Choroid plexus epithelial cell (primary cell): ENCODE results near the gene PHACTR1.
A peak's percentile ranks its signal among the peaks of the same experiment; 100 is the strongest.
"Not testable (repeated sequence)": the region's sequence is repeated elsewhere in the genome, so short reads cannot be mapped to it uniquely, and the experiment has no call there.

Experiments used
- DNase-seq: peaks from one replicate; pipeline ENCODE4 v3.0.0-alpha.2; 2010; ENCODE audit warnings: low read depth
- H3K4me3 ChIP-seq: 2 replicates; pipeline ENCODE4 v1.5.1; 2011; ENCODE audit warnings: low read depth, mild to moderate bottlenecking, control low read depth, low read length, moderate library complexity
- TF ChIP-seq, protein P1 (sequence below): conservative IDR thresholded peaks from 2 replicates; pipeline ENCODE4 v1.5.1; 2011; ENCODE audit warnings: low read depth, mild to moderate bottlenecking, control low read depth, inconsistent platforms, low read length, moderate library complexity

Gene PHACTR1

DNA sequence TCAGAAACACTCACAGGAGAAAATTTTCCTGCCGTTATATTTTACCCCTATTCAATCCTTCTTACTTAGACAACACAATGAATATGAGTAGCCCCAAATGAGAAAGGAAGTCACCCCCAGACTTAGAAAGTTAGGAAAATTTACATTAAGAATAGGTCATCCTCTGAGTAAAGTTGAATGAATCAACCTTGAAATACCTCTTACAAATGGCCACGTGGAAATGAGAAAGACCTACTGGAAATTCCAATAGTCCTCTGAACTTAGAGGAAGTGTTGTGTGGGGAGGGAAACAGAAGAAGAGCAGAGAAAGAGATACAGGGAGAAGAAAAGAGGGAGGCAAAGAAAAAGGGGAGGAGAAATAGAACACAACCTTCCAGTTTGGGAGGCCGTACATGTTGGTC, 43.7 kb downstream of the PHACTR1 start:
- DNase-seq: no peak
- TF ChIP-seq, protein P1, sequence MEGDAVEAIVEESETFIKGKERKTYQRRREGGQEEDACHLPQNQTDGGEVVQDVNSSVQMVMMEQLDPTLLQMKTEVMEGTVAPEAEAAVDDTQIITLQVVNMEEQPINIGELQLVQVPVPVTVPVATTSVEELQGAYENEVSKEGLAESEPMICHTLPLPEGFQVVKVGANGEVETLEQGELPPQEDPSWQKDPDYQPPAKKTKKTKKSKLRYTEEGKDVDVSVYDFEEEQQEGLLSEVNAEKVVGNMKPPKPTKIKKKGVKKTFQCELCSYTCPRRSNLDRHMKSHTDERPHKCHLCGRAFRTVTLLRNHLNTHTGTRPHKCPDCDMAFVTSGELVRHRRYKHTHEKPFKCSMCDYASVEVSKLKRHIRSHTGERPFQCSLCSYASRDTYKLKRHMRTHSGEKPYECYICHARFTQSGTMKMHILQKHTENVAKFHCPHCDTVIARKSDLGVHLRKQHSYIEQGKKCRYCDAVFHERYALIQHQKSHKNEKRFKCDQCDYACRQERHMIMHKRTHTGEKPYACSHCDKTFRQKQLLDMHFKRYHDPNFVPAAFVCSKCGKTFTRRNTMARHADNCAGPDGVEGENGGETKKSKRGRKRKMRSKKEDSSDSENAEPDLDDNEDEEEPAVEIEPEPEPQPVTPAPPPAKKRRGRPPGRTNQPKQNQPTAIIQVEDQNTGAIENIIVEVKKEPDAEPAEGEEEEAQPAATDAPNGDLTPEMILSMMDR: no peak
- H3K4me3 ChIP-seq: no peak overlapping the region

DNA sequence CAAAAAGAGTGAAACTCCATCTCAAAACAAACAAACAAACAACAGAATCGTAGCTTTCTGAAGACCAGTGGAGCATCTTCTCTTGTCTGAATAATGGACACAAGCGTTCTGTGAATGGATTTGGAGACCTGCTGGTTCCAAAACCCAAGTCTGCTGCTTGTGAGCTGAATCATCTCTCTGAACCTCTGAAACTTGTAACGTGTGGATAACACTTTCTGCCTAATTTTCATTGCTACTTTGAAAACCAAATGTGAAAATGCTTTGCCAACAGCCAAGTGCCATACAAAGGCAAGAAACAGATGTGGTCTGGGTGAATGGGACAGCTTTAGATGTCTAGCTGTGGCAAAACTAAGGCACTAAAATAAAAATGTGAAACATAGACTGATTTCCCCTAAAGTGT, 44.3 kb downstream of the PHACTR1 start:
- no peak overlapping the region for H3K4me3 ChIP-seq
- TF ChIP-seq, protein P1: no peak
- no peak for DNase-seq

DNA sequence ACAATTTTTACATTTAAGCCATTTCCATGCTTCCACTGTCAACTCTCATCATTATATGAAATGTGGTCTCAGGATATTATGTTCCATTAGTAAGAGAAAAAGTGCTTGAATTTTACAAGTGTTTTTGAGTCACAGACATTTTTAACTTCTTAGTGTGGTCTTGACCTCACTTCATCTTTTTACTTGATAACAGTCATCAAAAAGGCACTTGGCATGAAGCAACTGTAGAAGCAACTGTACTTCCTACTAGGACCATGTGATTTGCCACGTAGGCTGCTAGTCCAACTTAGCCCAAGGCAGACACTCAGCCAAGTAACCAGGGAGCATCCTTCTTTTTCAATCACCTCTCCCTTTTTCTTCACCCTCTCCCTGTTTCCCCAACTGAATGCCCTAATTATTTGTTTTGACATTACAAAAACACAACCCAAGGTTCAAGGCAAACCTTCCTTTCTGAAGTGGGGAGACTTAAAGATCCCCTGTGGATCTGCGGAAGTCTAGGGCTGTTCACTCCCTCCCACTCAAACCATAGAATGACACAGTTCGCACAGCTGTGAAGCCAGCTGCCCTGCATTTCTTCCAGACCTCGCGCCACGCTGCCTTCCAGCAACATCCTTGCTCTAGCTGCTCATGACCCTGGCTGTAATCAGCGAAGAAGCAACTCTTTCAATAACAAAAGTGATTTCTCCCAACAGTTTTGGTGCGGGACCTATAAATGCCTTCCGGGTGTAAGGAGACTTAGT, 45.0 kb downstream of the PHACTR1 start:
- DNase-seq: peak; percentile 11

DNA sequence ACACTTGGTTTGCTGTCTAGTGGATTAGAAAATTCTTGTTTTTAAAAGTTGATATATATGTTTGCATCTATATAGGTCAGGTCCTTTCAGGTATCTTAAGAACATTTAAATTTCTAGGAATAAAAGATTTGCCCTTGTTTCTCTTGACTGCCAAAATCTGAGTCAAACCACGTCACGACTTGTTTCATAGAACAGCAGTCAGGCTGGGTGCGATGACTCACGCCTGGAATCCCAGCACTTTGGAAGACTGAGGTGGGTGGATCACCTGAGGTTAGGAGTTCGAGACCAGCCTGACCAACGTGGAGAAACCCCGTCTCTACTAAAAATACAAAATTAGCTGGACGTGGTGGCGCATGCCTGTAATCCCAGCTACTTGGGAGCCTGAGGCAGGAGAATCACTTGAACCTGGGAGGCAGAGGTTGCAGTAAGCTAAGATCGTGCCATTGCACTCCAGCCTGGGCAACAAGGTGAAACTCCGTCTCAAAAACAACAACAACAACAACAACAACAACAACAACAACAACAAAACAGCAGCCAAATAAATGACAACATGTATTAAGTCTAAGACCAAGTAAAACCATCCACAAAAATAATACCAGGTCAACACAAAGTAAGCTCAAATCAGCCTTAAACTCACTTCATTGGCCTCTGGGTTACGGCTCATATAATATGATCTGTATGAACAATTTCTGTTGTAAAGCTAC, 46.3 kb downstream of the PHACTR1 start:
- H3K4me3 ChIP-seq: not testable (repeated sequence)
- DNase-seq: peak; percentile 1

More for the DNA sequence above, 45.0 kb downstream of the PHACTR1 start:
- H3K4me3 ChIP-seq: no peak overlapping the region
- TF ChIP-seq, protein P1: no peak

DNA sequence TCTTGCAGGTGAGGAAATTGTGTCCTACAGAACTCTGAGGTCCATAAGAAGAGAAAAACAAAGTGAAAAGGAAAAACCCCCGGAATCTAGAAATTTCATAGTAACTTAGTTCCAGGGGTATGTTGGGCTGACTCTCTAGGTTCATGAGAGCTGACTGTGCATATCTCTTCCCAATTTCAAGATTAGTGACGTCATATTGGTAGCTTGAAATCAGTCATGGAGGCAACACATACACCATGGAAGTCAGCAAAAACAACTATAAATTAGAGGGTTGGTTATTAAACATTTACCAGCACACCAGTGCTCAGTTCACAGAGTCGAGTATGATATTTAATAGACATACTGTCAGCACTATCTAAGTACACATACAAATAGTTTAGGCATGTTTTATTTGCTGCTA, 49.8 kb downstream of the PHACTR1 start:
- TF ChIP-seq, protein P1: no peak
- no peak overlapping the region for H3K4me3 ChIP-seq
- no peak for DNase-seq

DNA sequence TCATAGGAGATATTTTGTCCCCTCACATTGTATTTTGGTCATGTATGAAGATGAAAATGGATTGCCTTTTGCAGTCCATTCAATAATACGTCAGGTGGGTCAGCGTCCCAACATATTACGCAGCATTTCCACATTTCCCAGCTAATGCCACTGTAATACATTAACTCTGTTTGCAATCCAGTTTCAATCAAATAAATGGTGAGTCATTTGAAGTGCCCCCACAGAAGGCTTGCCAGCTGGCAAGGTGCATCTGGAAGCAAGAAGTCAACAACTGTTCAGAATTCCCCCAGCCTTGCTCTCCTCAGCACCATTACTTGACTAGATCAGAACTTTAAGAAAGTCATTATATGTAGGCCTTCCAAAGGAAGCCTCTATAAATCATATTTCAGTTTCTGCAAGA, 50.4 kb downstream of the PHACTR1 start:
- H3K4me3 ChIP-seq: no peak overlapping the region
- no peak for DNase-seq
- TF ChIP-seq, protein P1: no peak

DNA sequence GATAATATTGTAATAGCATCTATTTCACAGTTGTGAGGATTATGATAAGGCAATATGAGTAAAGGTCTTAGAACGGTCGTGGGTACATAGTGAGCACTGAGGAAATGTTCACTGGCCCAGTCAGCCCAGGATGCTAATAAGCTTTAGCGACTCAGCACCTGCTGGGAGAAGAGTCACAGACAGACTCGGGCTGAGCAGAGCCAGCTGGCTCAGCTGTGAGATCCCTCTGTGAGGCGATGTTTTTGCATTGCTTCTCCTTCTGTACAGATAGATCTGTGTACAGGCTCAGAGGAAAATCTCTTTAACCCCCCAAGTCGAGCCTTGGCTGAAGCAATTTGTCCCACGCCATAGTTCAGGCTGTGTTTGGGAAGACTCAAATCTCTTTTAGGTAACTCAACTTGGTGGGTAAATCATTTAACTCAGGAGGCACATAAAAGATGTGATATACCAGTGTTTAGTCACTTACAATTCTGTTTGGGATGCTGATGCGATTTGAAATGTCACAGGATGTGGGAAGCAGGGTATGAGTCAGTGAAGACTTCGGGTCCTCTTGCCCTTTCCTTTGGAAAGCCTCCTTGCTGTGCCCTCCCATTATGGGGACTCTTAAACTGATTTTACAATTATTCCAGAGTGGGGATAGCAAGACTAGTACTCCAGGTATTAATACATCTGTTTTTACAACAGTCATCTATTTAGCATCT, 53.1 kb downstream of the PHACTR1 start:
- H3K4me3 ChIP-seq: no peak overlapping the region
- DNase-seq: no peak
- TF ChIP-seq, protein P1: no peak
